Panc1 (cell line): ENCODE data around the gene CLCN6. TPM values are rescaled to one million over a fixed set of nuclear protein-coding genes. Genes with fewer than 3 reads are reported as not detected.
A peak's percentile ranks its signal among the peaks of the same experiment; 100 is the strongest.

Source experiments
- ATAC-seq: fragments of 200-7000 bp; cut with Tn5 transposase; 2 replicates; pipeline ENCODE4 v1.9.1; 2020; ENCODE audit warnings: mild to moderate bottlenecking, moderate library complexity
- BruUV-seq: library from RNA; stranded (reverse); fragments of 400-500 nt; replicated peaks from 2 replicates; lab custom pipeline; 2021; lab: Mats Ljungman, UMichigan
- CTCF ChIA-PET: fragments of 300-600 bp; sonication (Branson Sonifier 250); formaldehyde crosslinking; loops from one replicate; lab custom pipeline; 2022; ENCODE audit warnings: antibody characterized with exemption; lab: Charles Lee
- POLR2A ChIA-PET: fragments of 300-600 bp; sonication (Branson Sonifier 250); formaldehyde crosslinking; loops from one replicate; lab custom pipeline; 2022; ENCODE audit warnings: antibody characterized with exemption; lab: Charles Lee
- DNase-seq: peaks from one replicate; pipeline ENCODE4 v3.0.0-alpha.2; 2010; ENCODE audit warnings: low read depth, low spot score
- H3K27ac ChIP-seq: 2 replicates; pipeline ENCODE4 v1.5.1; 2011; ENCODE audit warnings: mild to moderate bottlenecking, low read length, inconsistent platforms
- H3K27me3 ChIP-seq: fragments of 200-500 bp; sonication (Bioruptor generic); 2 replicates; pipeline ENCODE4 v1.6.0; 2014; ENCODE audit warnings: low read length, inconsistent platforms; ENCODE audit not compliant: control insufficient read depth, insufficient read depth
- H3K36me3 ChIP-seq: fragments of 200-500 bp; sonication (Bioruptor generic); 2 replicates; pipeline ENCODE4 v1.5.1; 2014; ENCODE audit warnings: inconsistent platforms, mild to moderate bottlenecking, low read length, moderate library complexity; ENCODE audit not compliant: control insufficient read depth, insufficient read depth
- H3K4me1 ChIP-seq: 2 replicates; pipeline ENCODE4 v1.5.1; 2011; ENCODE audit warnings: inconsistent platforms, mild to moderate bottlenecking, low read length, moderate library complexity; ENCODE audit not compliant: control insufficient read depth, insufficient read depth
- H3K4me3 ChIP-seq, 2 experiments: 2 replicates each; pipeline ENCODE4 v1.5.1; 2011 to 2012; ENCODE audit warnings: low read depth in 2 of 2, low read length in 2 of 2, mild to moderate bottlenecking in 2 of 2, inconsistent platforms in 1 of 2, moderate library complexity in 1 of 2
- H3K9me3 ChIP-seq: fragments of 200-500 bp; sonication (Bioruptor generic); 2 replicates; pipeline ENCODE4 v1.5.1; 2014; ENCODE audit warnings: low read depth, mild to moderate bottlenecking, inconsistent platforms, low read length, moderate library complexity; ENCODE audit not compliant: control insufficient read depth, insufficient read depth
- CTCF ChIP-seq: fragments of 450-650 bp; IDR thresholded peaks from 2 replicates; pipeline ENCODE4 v1.5.1; 2017; ENCODE audit warnings: mild to moderate bottlenecking
- POLR2AphosphoS5 ChIP-seq: IDR thresholded peaks from 2 replicates; pipeline ENCODE4 v1.6.1; 2012; ENCODE audit warnings: mild to moderate bottlenecking, low read depth, low read length, moderate library complexity
- REST ChIP-seq, 2 experiments: IDR thresholded peaks; 2 replicates each; pipeline ENCODE4 v1.6.1; 2011 to 2012; ENCODE audit warnings: low read depth in 2 of 2, control low read depth in 1 of 2, low read length in 1 of 2, mild to moderate bottlenecking in 1 of 2, moderate library complexity in 1 of 2; ENCODE audit not compliant: insufficient read depth in 1 of 2
- SIN3A ChIP-seq: IDR thresholded peaks from 2 replicates; pipeline ENCODE4 v1.6.1; 2012; ENCODE audit warnings: low read depth, mild to moderate bottlenecking, low read length, moderate library complexity, borderline replicate concordance; ENCODE audit not compliant: insufficient read depth
- TCF7L2 ChIP-seq: IDR thresholded peaks from 2 replicates; pipeline ENCODE4 v1.6.1; 2011; ENCODE audit warnings: mild to moderate bottlenecking, low read depth, low read length, inconsistent platforms
- in situ Hi-C: cut with HindIII; loops from 2 replicates; pipeline ENCODE4 v1.10.0; 2016; ENCODE audit warnings: low sequenced_read_pairs, low pct_unique_long_range_greater_than_20kb
- intact Hi-C: fragments of 100-400 bp; cut with micrococcal nuclease; formaldehyde crosslinking; loops from one replicate; pipeline ENCODE4 v1.10.0; 2022; ENCODE audit not compliant: unreplicated experiment
- total RNA-seq: library from RNA; stranded (reverse); gene quantifications from one replicate; pipeline ENCODE4 v1.2.1, GENCODE V29; 2021; ENCODE audit not compliant: unreplicated experiment

Gene CLCN6
- total RNA-seq, 1 experiment from 2014 or later: 23.6 TPM

DNA sequence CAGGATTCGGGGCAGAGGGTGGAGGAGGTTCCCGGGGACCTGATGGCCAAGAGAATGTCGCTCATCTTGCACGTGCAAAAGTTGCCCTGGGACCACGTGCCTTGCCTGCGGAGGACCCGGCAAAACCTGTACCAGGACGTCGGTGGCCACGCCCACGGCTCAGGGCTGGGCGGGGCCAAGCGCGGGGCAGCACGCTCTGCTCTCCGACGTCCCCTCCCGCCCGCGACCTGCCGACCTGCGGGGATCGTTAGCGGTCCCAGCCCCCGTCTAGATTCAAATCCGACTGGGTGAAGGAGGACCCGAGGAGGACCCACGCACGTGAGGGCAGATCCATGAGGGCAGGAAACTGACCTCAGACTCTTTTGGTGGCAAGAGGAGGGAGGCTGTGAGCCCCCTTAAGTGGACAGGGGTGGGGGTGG lies 44.0 kb upstream of the CLCN6 start, which contains the start of gene C1orf167:
TSS of gene C1orf167 (plus strand) at position 206 of the 419 bp plus-strand sequence. CDS start 2,208 bp downstream, outside the sequence.
- DNase-seq: no peak
- Histone ChIP-seq H3K27ac (no peak within 1 kb of the TSS), H3K4me3 (no peak within 1 kb of the TSS), H3K27me3 (no peaks in the 10 kb centered on the region), H3K9me3 (no peaks in the 10 kb centered on the region), H3K36me3 (no peaks in the 10 kb centered on the region), H3K4me1 (no peaks in the 10 kb centered on the region)
- peak; percentile 31; the same call in 1 of the 2 replicates for ATAC-seq
- no TSS peak for BruUV-seq
- in situ Hi-C loops (no loop called here), intact Hi-C loops (no loop called here)
- ChIA-PET CTCF (no interaction called here), POLR2A (interaction anchor here (0.8 kb wide), 1 partner anchor 146 kb away, joined by 3 read pairs; no protein-coding TSS in a partner anchor)
- TF ChIP-seq POLR2AphosphoS5 (no peak), TCF7L2 (no peak), REST (IDR thresholded peaks at IDR 0.05; ENCODE audit: insufficient read depth in 1 of 2, low read depth in 2 of 2, low read length in 1 of 2) (no peak), CTCF (no peak), SIN3A (no peak)

DNA sequence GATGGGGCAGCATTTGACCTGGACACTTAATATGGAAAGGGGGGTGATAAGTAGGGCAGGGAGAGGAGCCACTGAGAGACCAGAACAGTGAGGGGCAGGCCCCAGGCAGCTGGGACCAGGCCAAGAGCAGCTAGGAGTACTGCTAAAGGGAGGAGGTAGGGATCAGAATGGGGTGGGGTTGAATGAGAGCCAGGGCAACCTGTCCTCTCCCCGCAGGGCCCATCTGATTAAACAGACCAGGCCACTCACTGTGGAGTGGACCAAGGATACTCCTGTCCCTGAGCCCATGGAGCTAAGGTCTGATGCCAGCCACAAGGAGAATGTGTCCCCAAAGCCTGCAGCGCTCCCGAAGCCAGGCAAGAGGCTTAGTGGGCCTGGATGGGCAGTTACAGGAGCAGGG lies 41.9 kb upstream of the CLCN6 start:
- intact Hi-C loops: no loop called here
- TF ChIP-seq TCF7L2 (no peak), SIN3A (no peak), CTCF (no peak), REST (IDR thresholded peaks at IDR 0.05; ENCODE audit: insufficient read depth in 1 of 2, low read depth in 2 of 2, low read length in 1 of 2) (no peak), POLR2AphosphoS5 (no peak)
- no peaks in the 10 kb centered on the region for H3K27me3 ChIP-seq
- no peak overlapping the region for H3K27ac ChIP-seq
- no peaks in the 10 kb centered on the region for H3K36me3 ChIP-seq
- CTCF ChIA-PET: interaction anchor here (0.5 kb wide), 1 partner anchor 286 kb away, joined by 3 read pairs; no protein-coding TSS in a partner anchor
- no TSS peak for BruUV-seq
- no peak for DNase-seq
- no peak overlapping the region for H3K4me3 ChIP-seq
- POLR2A ChIA-PET: no interaction called here
- no peaks in the 10 kb centered on the region for H3K4me1 ChIP-seq
- in situ Hi-C loops: no loop called here
- no peaks in the 10 kb centered on the region for H3K9me3 ChIP-seq
- peak; percentile 44 for ATAC-seq
